K562 (cell line): ENCODE results near the gene NACC1. TPM values are rescaled to one million over a fixed set of nuclear protein-coding genes. Genes with fewer than 3 reads are reported as not detected.

Experiments used
- CHCHD3 ChIP-seq: fragments of 250-450 bp; sonication (Bioruptor Pico); IDR thresholded peaks from 2 replicates; pipeline ENCODE4 v2.1.2; 2022; ENCODE audit warnings: mild to moderate bottlenecking
- CTBP1 ChIP-seq: fragments of 450-650 bp; IDR thresholded peaks from 2 replicates; pipeline ENCODE4 v1.6.1; 2016; ENCODE audit warnings: borderline replicate concordance
- DPF2 ChIP-seq: fragments of 450-650 bp; IDR thresholded peaks from 2 replicates; pipeline ENCODE4 v1.6.1; 2016
- E2F3 ChIP-seq: fragments of 250-450 bp; sonication (Bioruptor Pico); IDR thresholded peaks from 2 replicates; pipeline ENCODE4 v1.4.0; 2020; ENCODE audit warnings: mild to moderate bottlenecking
- GABPB2 ChIP-seq: fragments of 250-450 bp; sonication (Bioruptor Pico); conservative IDR thresholded peaks from 2 replicates; pipeline ENCODE4 v1.5.1; 2021; ENCODE audit warnings: mild to moderate bottlenecking
- HDAC3 ChIP-seq: fragments of 450-650 bp; IDR thresholded peaks from 2 replicates; pipeline ENCODE4 v1.6.1; 2018; ENCODE audit warnings: borderline replicate concordance, mild to moderate bottlenecking, moderate library complexity; ENCODE audit not compliant: partially characterized antibody
- MCM7 ChIP-seq, 2 experiments: fragments of 450-650 bp; IDR thresholded peaks; 2 replicates each; pipeline ENCODE4 v1.6.1; 2016 to 2018
- MEF2A ChIP-seq: IDR thresholded peaks from 2 replicates; pipeline ENCODE4 v1.6.1; 2011; ENCODE audit warnings: low read depth, mild to moderate bottlenecking, low read length, moderate library complexity; ENCODE audit not compliant: control insufficient read depth
- NRF1 ChIP-seq, 2 experiments: fragments of 450-650 bp; IDR thresholded peaks in 1 of 2; conservative IDR thresholded peaks in 1 of 2; 2 replicates each; pipeline ENCODE4 v1.6.1; 2014; ENCODE audit warnings: mild to moderate bottlenecking in 2 of 2
- POLR2AphosphoS5 ChIP-seq: IDR thresholded peaks from 2 replicates; pipeline ENCODE4 v1.6.1; 2011; ENCODE audit warnings: mild to moderate bottlenecking, low read depth, low read length, moderate library complexity; ENCODE audit not compliant: control insufficient read depth, insufficient read depth
- PRPF4 ChIP-seq: fragments of 200-400 bp; formaldehyde crosslinking; IDR thresholded peaks from one replicate; pipeline ENCODE4 v1.6.1; 2017; ENCODE audit warnings: low read length, low read depth, mild to moderate bottlenecking; ENCODE audit not compliant: insufficient read depth, poor library complexity, severe bottlenecking
- SAFB ChIP-seq: fragments of 200-400 bp; formaldehyde crosslinking; IDR thresholded peaks from 2 replicates; pipeline ENCODE4 v1.6.1; 2017; ENCODE audit warnings: low read depth, low read length, borderline replicate concordance
- TEAD1 ChIP-seq, 2 experiments: fragments of 450-650 bp in 1 of 2; sonication (generic) in 1 of 2; formaldehyde crosslinking; IDR thresholded peaks; 2 replicates each; pipeline versions ENCODE4 v1.4.0 to v1.8.0; 2020 to 2022; ENCODE audit warnings: mild to moderate bottlenecking in 2 of 2, missing genetic modification reagents in 1 of 2
- ZNF263 ChIP-seq: sonication (generic); formaldehyde crosslinking; IDR thresholded peaks from 2 replicates; pipeline ENCODE4 v1.8.0; 2022; ENCODE audit warnings: mild to moderate bottlenecking, missing genetic modification reagents, borderline replicate concordance
- polyA plus RNA-seq, 8 experiments: library from polyadenylated mRNA; depleted of rRNA in 4 of 8; stranded (reverse) in 5 of 8; unstranded in 3 of 8; fragments of >200 nt; fragmentation: Nextera tagmentation in 2 of 8; fragmentation: Illumina TruSeq in 1 of 8; extraction: Ambion mirVana in 2 of 8; extraction: Trizol in 1 of 8; gene quantifications; 2 replicates each; pipeline versions ENCODE4 v1.2.1 to v1.2.3, GENCODE V29; 2011 to 2014; ENCODE audit warnings: inconsistent platforms in 1 of 8, missing spikeins in 1 of 8
- total RNA-seq, 7 experiments: library from RNA; depleted of rRNA in 6 of 7; stranded (reverse); fragments of >200 nt in 6 of 7; fragmentation: Illumina TruSeq in 2 of 7; extraction: Trizol in 2 of 7; gene quantifications; 2 replicates each; pipeline versions ENCODE4 v1.2.1 to v1.2.3, GENCODE V29; 2011 to 2021; ENCODE audit warnings: low replicate concordance in 1 of 7
- TF ChIP-seq, protein P1 (sequence below): fragments of 450-650 bp; formaldehyde crosslinking; IDR thresholded peaks from 2 replicates; pipeline ENCODE4 v1.4.0; 2020; ENCODE audit warnings: mild to moderate bottlenecking
- TF ChIP-seq, protein P2 (sequence below), 2 experiments: fragments of 450-650 bp; conservative IDR thresholded peaks; 2 replicates each; pipeline ENCODE4 v1.6.1; 2017; ENCODE audit warnings: mild to moderate bottlenecking in 2 of 2, moderate library complexity in 2 of 2
- TF ChIP-seq, protein P3 (sequence below): sonication (generic); formaldehyde crosslinking; IDR thresholded peaks from 2 replicates; pipeline ENCODE4 v1.9.0; 2022; ENCODE audit warnings: mild to moderate bottlenecking, missing genetic modification reagents
- TF ChIP-seq, protein P4 (sequence below): fragments of 450-650 bp; formaldehyde crosslinking; IDR thresholded peaks from 2 replicates; pipeline ENCODE4 v1.4.0; 2020; ENCODE audit warnings: mild to moderate bottlenecking, moderate library complexity
- TF ChIP-seq, protein P5 (sequence below): sonication (generic); formaldehyde crosslinking; IDR thresholded peaks from 2 replicates; pipeline ENCODE4 v1.8.0; 2023; ENCODE audit warnings: mild to moderate bottlenecking, missing genetic modification reagents

Gene NACC1
- total and polyA plus RNA-seq, 9 of the 15 experiments (the other 6 are each of a cell fraction or from before 2014, with no cell fraction given) = 0.04 to 96.6 (median 25.8) TPM

DNA sequence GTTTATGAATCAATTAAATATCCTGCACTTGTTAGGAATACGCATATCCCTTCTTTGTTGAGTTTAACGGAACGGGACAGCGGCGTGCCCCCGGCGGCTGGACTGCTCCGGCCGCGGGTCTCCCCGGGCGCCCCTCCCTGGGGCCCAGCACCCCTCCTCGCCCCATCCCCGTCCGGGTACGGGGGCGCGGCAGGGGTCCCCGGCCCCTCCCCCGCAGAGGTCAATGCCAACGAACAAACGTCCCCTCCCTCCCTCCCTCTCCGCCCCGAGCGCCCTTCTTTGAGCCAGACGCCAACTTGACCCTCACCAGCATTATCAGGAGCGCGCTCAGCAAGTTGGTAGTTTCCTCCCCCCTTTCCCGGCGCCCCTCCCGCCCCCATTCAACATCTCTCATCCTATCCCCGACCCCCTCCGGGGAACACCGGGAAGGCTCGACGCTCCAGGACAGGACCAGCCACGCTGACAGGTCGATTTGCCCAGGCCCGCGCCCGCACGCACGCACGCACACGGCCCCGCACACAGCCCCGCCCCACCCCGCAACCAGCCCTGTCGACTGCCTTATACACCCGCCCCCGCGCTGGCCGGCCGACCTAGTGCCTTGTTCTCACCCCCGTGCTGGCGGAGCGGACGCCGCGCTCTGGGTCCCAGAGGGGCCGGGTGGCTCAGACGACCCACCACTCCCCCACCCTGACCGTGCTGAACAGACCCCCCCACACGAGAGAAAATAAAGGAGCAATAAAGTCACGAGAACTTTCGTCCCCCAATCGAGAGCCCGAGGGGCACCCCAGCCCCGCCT lies 20.4 kb upstream of the NACC1 start (continued):
- no peak for TF ChIP-seq E2F3 (CRISPR knock-in tag)
- TF ChIP-seq, protein P1, sequence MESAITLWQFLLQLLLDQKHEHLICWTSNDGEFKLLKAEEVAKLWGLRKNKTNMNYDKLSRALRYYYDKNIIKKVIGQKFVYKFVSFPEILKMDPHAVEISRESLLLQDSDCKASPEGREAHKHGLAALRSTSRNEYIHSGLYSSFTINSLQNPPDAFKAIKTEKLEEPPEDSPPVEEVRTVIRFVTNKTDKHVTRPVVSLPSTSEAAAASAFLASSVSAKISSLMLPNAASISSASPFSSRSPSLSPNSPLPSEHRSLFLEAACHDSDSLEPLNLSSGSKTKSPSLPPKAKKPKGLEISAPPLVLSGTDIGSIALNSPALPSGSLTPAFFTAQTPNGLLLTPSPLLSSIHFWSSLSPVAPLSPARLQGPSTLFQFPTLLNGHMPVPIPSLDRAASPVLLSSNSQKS (CRISPR knock-in tag) = peak; percentile 77; the same call in 1 of the 2 replicates
- peak in 1 of 2 experiments; percentile 67; a peak in 2 of 4 replicates for TF ChIP-seq TEAD1 (CRISPR knock-in tag; IDR thresholded peaks at IDR 0.05)
- TF ChIP-seq SAFB = no peak
- TF ChIP-seq, protein P2, sequence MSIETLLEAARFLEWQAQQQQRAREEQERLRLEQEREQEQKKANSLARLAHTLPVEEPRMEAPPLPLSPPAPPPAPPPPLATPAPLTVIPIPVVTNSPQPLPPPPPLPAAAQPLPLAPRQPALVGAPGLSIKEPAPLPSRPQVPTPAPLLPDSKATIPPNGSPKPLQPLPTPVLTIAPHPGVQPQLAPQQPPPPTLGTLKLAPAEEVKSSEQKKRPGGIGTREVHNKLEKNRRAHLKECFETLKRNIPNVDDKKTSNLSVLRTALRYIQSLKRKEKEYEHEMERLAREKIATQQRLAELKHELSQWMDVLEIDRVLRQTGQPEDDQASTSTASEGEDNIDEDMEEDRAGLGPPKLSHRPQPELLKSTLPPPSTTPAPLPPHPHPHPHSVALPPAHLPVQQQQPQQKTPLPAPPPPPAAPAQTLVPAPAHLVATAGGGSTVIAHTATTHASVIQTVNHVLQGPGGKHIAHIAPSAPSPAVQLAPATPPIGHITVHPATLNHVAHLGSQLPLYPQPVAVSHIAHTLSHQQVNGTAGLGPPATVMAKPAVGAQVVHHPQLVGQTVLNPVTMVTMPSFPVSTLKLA (conservative IDR thresholded peaks at IDR 0.05) = peak in 1 of 2 experiments; percentile 56; a peak in 3 of 4 replicates
- TF ChIP-seq PRPF4 = no peak
- TF ChIP-seq GABPB2 (CRISPR knock-in tag) = 0 out of 2 replicates have a peak, but pooled peaks have one; percentile 34
- TF ChIP-seq NRF1 (conservative IDR thresholded peaks at IDR 0.05 in 1 of 2, IDR thresholded peaks at IDR 0.05 in 1 of 2) = peak; percentile 19 to 45; a peak in 1 of 4 replicates
- TF ChIP-seq HDAC3 = no peak
- TF ChIP-seq MEF2A = no peak
- TF ChIP-seq MCM7 (IDR thresholded peaks at IDR 0.05) = no peak
- TF ChIP-seq, protein P3, sequence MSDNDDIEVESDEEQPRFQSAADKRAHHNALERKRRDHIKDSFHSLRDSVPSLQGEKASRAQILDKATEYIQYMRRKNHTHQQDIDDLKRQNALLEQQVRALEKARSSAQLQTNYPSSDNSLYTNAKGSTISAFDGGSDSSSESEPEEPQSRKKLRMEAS (CRISPR knock-in tag) = peak; percentile 38; the same call in 1 of the 2 replicates
- no peak; the same call in 1 of the 2 replicates for TF ChIP-seq CHCHD3
- TF ChIP-seq, protein P4, sequence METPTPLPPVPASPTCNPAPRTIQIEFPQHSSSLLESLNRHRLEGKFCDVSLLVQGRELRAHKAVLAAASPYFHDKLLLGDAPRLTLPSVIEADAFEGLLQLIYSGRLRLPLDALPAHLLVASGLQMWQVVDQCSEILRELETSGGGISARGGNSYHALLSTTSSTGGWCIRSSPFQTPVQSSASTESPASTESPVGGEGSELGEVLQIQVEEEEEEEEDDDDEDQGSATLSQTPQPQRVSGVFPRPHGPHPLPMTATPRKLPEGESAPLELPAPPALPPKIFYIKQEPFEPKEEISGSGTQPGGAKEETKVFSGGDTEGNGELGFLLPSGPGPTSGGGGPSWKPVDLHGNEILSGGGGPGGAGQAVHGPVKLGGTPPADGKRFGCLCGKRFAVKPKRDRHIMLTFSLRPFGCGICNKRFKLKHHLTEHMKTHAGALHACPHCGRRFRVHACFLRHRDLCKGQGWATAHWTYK (CRISPR knock-in tag) = peak; percentile 35; the same call in 1 of the 2 replicates
- no peak for TF ChIP-seq DPF2
- TF ChIP-seq POLR2AphosphoS5 = peak; percentile 54
- TF ChIP-seq ZNF263 (CRISPR knock-in tag) = no peak
- TF ChIP-seq CTBP1 = no peak
- TF ChIP-seq, protein P5, sequence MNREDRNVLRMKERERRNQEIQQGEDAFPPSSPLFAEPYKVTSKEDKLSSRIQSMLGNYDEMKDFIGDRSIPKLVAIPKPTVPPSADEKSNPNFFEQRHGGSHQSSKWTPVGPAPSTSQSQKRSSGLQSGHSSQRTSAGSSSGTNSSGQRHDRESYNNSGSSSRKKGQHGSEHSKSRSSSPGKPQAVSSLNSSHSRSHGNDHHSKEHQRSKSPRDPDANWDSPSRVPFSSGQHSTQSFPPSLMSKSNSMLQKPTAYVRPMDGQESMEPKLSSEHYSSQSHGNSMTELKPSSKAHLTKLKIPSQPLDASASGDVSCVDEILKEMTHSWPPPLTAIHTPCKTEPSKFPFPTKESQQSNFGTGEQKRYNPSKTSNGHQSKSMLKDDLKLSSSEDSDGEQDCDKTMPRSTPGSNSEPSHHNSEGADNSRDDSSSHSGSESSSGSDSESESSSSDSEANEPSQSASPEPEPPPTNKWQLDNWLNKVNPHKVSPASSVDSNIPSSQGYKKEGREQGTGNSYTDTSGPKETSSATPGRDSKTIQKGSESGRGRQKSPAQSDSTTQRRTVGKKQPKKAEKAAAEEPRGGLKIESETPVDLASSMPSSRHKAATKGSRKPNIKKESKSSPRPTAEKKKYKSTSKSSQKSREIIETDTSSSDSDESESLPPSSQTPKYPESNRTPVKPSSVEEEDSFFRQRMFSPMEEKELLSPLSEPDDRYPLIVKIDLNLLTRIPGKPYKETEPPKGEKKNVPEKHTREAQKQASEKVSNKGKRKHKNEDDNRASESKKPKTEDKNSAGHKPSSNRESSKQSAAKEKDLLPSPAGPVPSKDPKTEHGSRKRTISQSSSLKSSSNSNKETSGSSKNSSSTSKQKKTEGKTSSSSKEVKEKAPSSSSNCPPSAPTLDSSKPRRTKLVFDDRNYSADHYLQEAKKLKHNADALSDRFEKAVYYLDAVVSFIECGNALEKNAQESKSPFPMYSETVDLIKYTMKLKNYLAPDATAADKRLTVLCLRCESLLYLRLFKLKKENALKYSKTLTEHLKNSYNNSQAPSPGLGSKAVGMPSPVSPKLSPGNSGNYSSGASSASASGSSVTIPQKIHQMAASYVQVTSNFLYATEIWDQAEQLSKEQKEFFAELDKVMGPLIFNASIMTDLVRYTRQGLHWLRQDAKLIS (CRISPR knock-in tag) = 0 out of 2 replicates have a peak, but pooled peaks have one; percentile 39
